Progenitor cell of endocrine pancreas (in vitro differentiated cells): ENCODE data around the gene EIF2B5. TPM values are rescaled to one million over a fixed set of nuclear protein-coding genes. Genes with fewer than 3 reads are reported as not detected.

ENCODE experiments used
- DNase-seq: peaks from one replicate; pipeline ENCODE4 v3.0.0; 2021; ENCODE audit warnings: low spot score; ENCODE audit not compliant: unreplicated experiment
- H3K27ac Mint-ChIP-seq: 2 replicates; pipeline ENCODE4 v1.8.0; 2021; ENCODE audit warnings: mild to moderate bottlenecking, moderate library complexity, mixed read lengths
- H3K27me3 Mint-ChIP-seq: 2 replicates; pipeline ENCODE4 v1.8.0; 2021; ENCODE audit warnings: mixed read lengths
- H3K36me3 Mint-ChIP-seq: 2 replicates; pipeline ENCODE4 v1.8.0; 2022; ENCODE audit warnings: mixed read lengths; ENCODE audit not compliant: insufficient read depth
- H3K4me1 Mint-ChIP-seq: 2 replicates; pipeline ENCODE4 v1.8.0; 2021; ENCODE audit warnings: low read depth, mixed read lengths
- H3K4me3 Mint-ChIP-seq: 2 replicates; pipeline ENCODE4 v1.8.0; 2021; ENCODE audit warnings: low read depth, mild to moderate bottlenecking, moderate library complexity, mixed read lengths
- H3K9me3 Mint-ChIP-seq: 2 replicates; pipeline ENCODE4 v1.8.0; 2021; ENCODE audit warnings: low read depth, mixed read lengths
- total RNA-seq: library from RNA; stranded (reverse); gene quantifications from 2 replicates; pipeline ENCODE4 v1.2.1, GENCODE V29; 2021
- TF ChIP-seq, protein P1 (sequence below): fragments of 200-600 bp; sonication (generic); IDR thresholded peaks from one replicate; pipeline ENCODE4 v1.5.0; 2021; ENCODE audit warnings: antibody characterized with exemption, mild to moderate bottlenecking; ENCODE audit not compliant: unreplicated experiment

Gene EIF2B5
- total RNA-seq, 1 donor from 2014 or later: 45.4 TPM

GRCh38 chr3:184177767-184178306 is 42.7 kb downstream of the EIF2B5 start:
- Mint-ChIP-seq H3K27ac (no peak overlapping the region), H3K4me1 (peaks cover 16% of the 10 kb centered on the region), H3K27me3 (no peaks in the 10 kb centered on the region), H3K36me3 (peaks cover 15% of the 10 kb centered on the region), H3K4me3 (no peak overlapping the region), H3K9me3 (no peaks in the 10 kb centered on the region)
- TF ChIP-seq, protein P1, sequence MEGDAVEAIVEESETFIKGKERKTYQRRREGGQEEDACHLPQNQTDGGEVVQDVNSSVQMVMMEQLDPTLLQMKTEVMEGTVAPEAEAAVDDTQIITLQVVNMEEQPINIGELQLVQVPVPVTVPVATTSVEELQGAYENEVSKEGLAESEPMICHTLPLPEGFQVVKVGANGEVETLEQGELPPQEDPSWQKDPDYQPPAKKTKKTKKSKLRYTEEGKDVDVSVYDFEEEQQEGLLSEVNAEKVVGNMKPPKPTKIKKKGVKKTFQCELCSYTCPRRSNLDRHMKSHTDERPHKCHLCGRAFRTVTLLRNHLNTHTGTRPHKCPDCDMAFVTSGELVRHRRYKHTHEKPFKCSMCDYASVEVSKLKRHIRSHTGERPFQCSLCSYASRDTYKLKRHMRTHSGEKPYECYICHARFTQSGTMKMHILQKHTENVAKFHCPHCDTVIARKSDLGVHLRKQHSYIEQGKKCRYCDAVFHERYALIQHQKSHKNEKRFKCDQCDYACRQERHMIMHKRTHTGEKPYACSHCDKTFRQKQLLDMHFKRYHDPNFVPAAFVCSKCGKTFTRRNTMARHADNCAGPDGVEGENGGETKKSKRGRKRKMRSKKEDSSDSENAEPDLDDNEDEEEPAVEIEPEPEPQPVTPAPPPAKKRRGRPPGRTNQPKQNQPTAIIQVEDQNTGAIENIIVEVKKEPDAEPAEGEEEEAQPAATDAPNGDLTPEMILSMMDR: no peak
- no peak for DNase-seq

GRCh38 chr3:184178521-184179138 is 43.5 kb downstream of the EIF2B5 start:
- Mint-ChIP-seq H3K27ac (no peak overlapping the region), H3K27me3 (no peaks in the 10 kb centered on the region), H3K9me3 (no peaks in the 10 kb centered on the region), H3K4me1 (peaks cover 16% of the 10 kb centered on the region), H3K36me3 (peaks cover 19% of the 10 kb centered on the region), H3K4me3 (no peak overlapping the region)
- DNase-seq: no peak
- TF ChIP-seq, protein P1: no peak

GRCh38 chr3:184180165-184180564 is 45.0 kb downstream of the EIF2B5 start:
- Mint-ChIP-seq H3K4me3 (no peak overlapping the region), H3K27ac (no peak overlapping the region), H3K36me3 (peaks cover 23% of the 10 kb centered on the region)

DNA sequence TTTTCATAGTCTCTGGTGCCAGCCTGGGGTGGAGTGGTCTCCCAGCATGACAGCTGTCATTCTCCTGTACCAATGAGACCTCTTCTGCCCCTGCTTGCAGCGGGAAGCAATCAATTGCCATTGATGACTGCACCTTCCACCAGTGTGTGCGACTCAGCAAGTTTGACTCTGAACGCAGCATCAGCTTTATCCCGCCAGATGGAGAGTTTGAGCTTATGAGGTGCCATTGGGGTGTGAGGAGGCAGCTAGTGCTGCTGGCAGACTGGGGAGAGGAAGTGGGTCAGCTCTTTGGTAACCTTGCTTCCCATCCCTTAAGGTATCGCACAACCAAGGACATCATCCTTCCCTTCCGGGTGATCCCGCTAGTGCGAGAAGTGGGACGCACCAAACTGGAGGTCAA is 46.4 kb downstream of the EIF2B5 start:
- no peak overlapping the region for H3K4me3 Mint-ChIP-seq
- peaks cover 23% of the 10 kb centered on the region for H3K36me3 Mint-ChIP-seq

More at GRCh38 chr3:184180165-184180564, 45.0 kb downstream of the EIF2B5 start:
- TF ChIP-seq, protein P1: no peak
- peaks cover 17% of the 10 kb centered on the region for H3K4me1 Mint-ChIP-seq
- DNase-seq: no peak
- H3K27me3 Mint-ChIP-seq: no peaks in the 10 kb centered on the region
- no peaks in the 10 kb centered on the region for H3K9me3 Mint-ChIP-seq

DNA sequence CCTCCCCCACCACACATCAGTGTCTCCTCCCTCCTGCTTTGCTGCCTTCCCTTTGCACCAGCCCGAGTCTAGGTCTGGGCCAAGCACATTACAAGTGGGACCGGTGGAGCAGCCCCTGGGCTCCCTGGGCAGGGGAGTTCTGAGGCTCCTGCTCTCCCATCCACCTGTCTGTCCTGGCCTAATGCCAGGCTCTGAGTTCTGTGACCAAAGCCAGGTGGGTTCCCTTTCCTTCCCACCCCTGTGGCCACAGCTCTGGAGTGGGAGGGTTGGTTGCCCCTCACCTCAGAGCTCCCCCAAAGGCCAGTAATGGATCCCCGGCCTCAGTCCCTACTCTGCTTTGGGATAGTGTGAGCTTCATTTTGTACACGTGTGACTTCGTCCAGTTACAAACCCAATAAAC is 48.5 kb downstream of the EIF2B5 start:
- H3K4me3 Mint-ChIP-seq: no peak overlapping the region
- no peaks in the 10 kb centered on the region for H3K9me3 Mint-ChIP-seq
- DNase-seq: no peak
- H3K36me3 Mint-ChIP-seq: peaks cover 25% of the 10 kb centered on the region
- TF ChIP-seq, protein P1: no peak
- H3K27me3 Mint-ChIP-seq: no peaks in the 10 kb centered on the region
- peaks cover 19% of the 10 kb centered on the region for H3K4me1 Mint-ChIP-seq
- H3K27ac Mint-ChIP-seq: no peak overlapping the region

More for the DNA sequence above, 46.4 kb downstream of the EIF2B5 start:
- Mint-ChIP-seq H3K27ac (no peak overlapping the region), H3K4me1 (peaks cover 12% of the 10 kb centered on the region), H3K9me3 (no peaks in the 10 kb centered on the region), H3K27me3 (no peaks in the 10 kb centered on the region)
- TF ChIP-seq, protein P1: no peak
- no peak for DNase-seq
